Left renal cortex interstitium (tissue), 4 donors: ENCODE data around the gene SEMA3G. TPM values are rescaled to one million over a fixed set of nuclear protein-coding genes. Genes with fewer than 3 reads are reported as not detected.

Experiments
- DNase-seq, 4 donors: peaks; one replicate each; pipeline ENCODE4 v3.0.0-alpha.2; 2013; ENCODE audit warnings: low read depth in 4 of 4, low spot score in 2 of 4, missing footprints in 1 of 4
- polyA plus RNA-seq, 4 donors: library from polyadenylated mRNA; unstranded; fragments of 120-200 nt; gene quantifications; one replicate each; pipeline ENCODE4 v1.2.1, GENCODE V29; 2013; ENCODE audit not compliant: insufficient read length in 4 of 4

The SEMA3G gene
- polyA plus RNA-seq, 4 donors: 28.5 to 35.3 (median 30.1) TPM

- DNase-seq: no peak
These were observed 10.0 kb upstream of the SEMA3G start for GRCh38 chr3:52454938-52455282.

- no peak for DNase-seq
These were observed 9.5 kb upstream of the SEMA3G start for GRCh38 chr3:52454250-52454937.

GRCh38 chr3:52453496-52454249 is 8.8 kb upstream of the SEMA3G start, which contains the start of gene TNNC1:
Gene TNNC1, minus strand, starts transcription at chr3:52454041. Its CDS starts 26 bp downstream, at chr3:52454015.
- no peak for DNase-seq

DNA sequence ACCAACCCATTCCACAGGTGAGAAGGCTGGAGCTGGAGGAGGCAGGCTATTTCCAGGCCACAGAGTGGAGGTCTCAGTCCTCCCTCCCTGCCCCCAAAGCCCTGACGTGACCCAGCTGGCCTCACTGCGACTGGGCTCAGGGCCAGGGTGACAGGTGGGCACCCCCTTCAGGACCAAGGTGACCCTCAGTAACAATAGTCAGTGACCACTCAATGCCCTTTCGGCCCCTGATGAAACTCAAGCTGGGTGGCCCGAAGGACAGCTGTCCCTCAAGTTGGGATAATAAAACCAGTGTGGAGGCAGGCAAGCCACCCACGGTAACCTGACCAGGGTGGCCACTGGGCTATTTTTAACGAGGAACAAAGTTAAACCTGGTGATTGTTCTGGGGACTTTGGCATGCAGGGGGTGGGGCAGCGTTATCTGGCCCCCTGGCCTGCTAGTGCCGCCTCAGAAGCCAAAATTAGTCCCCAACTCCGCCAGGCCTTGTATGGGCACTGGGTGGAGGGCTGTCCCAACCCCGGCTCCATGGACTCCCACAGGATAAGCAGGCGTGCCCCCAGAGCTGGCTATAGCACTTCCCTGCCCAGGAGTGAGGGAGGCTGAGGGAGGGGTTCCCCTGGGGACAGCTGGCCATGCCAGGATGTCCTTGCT is 7.8 kb upstream of the SEMA3G start:
- DNase-seq: no peak

- no peak for DNase-seq
These were observed 7.2 kb upstream of the SEMA3G start for GRCh38 chr3:52452126-52452525.

DNA sequence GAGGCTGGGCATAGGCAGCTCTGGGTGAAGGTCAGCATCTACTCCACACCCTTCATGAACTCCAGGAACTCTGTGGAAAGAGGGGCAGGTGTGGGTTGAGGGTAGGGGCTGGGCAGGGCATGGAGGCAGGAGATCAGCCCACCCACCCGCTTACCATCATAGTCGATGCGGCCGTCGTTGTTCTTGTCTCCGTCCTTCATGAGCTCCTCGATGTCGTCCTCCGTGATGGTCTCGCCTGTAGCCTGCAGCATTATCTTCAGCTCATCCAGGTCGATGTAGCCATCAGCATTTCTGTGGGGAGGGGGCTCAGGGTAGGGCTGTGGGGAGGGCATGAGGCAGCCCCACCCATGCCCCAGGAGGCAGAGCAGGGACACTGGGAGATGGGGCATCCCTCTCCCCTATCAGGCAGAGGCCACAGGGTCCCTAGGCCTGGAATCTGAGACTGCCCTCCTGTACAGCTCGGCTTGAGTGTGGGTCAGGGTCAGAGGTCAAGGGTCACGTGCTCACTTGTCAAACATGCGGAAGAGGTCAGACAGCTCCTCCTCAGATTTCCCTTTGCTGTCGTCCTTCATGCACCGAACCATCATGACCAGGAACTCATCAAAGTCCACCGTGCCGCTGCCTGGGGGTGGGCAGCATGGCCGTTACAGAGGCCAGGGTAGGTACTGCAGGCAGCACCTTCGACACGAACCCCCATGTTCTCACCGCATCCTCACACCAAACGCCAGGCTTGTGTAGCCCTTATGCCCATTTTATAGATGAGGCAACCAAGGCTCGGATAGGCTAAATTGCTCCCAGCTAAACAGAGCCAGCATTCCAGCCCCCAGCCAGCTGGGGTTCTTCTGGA is 6.6 kb upstream of the SEMA3G start:
- no peak for DNase-seq

- no peak for DNase-seq
These were observed 5.8 kb upstream of the SEMA3G start for GRCh38 chr3:52450489-52451236.

GRCh38 chr3:52447512-52448355 is 2.8 kb upstream of the SEMA3G start:
- no peak for DNase-seq

DNA sequence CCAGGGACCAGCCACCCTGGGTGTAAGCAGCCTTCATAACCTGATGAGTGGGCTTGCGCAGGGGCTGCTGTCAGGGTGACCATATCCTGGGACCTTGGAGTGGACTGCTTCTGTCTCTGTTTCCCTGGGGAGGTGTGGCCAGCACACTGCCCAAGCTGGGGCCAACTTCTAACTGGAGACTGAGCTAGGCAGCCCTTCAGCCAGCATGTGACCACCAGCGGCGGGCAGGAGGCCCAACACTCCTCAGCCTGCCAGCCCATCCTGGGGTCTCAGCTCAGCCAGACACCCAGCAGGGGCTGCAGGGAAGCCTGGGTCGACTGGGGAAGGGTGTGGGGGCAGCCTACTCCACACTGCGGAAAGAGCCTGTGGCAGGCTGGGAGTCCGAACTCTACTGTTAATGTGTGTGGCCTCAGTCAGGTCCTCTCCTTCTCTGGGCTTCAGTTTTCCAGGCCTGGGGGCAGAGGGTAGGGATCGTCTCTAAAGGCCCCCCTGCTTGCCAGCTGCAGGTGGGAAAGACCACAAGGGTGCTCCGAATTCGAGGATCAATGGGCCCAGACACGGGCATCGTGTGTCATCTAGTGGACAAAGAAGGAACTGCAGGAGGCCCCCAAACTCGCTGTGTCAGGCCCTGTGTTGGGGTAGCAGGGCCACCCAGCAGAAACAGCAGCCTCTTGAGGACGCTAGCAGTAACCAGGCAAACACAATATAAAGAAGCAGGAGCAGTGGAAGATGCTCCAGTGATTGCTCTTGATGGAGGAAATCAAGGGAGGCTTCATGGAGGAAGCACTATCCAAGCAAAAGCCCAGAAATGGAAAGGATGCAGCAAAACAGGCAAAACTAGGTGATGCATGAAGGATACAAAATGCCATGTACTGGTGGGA is 2.0 kb upstream of the SEMA3G start:
- DNase-seq: no peak

- DNase-seq: no peak
These were observed 1.1 kb upstream of the SEMA3G start for GRCh38 chr3:52446042-52446441.

DNA sequence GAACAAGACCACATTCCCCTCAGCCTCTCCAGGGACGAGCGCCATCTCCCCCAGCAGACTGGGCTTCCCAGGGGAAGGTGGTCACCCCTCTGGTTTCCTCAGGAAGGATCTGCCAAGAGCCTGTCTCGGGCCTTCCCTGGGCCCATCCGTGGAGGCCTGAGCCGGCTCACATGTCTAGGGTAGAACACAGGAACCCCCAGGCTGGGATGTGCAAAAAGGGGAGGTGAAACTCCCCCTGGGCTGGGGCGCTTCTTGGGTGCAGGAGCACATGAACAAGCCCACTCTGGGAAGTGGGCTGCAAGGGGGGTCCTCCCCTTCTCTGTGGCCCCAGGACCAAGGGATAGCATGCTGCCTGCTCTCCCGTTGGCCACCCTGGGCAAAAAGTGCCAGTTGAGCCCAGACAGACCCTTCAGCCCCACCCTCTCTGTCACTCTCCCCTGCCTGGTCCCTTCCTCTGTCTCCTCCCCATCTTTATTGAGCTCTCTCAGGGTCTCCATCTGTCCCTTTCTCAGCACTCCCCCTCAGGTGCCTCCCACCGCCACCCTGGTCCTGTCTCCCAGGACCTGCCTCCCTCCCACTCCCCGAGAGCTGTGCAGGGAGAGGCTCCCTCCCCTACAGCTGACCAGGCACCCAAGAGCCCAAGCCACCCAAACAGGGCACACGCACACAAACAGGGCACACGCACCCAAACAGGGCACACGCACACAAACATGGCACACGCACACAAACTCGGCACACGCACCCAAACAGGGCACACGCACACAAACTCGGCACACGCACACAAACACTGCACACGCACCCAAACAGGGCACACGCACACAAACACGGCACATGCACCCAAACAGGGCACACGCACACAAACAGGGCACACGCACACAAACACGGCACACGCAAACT is 864 bp downstream of the SEMA3G start:
- no peak for DNase-seq

GRCh38 chr3:52443268-52443610 is 1.7 kb downstream of the SEMA3G start:
- no peak for DNase-seq

GRCh38 chr3:52442409-52443267 is 2.3 kb downstream of the SEMA3G start:
- no peak for DNase-seq

GRCh38 chr3:52441772-52442332 is 3.1 kb downstream of the SEMA3G start:
- DNase-seq: no peak

GRCh38 chr3:52441091-52441771 is 3.7 kb downstream of the SEMA3G start:
- DNase-seq: no peak
